Trophoblast cell (in vitro differentiated cells and primary cell): Measurements from ENCODE around the gene SLC16A12.

Source experiments
- DNase-seq, 2 donors: peaks; one replicate each; pipeline ENCODE4 v3.0.0-alpha.2; 2016
- H2AFZ ChIP-seq: 2 replicates; pipeline ENCODE4 v1.6.1; 2013; ENCODE audit warnings: low read length, moderate library complexity, mild to moderate bottlenecking; ENCODE audit not compliant: insufficient read depth, poor library complexity
- H2AK5ac ChIP-seq: 2 replicates; pipeline ENCODE4 v1.6.1; 2013; ENCODE audit warnings: mild to moderate bottlenecking, low read length
- H2BK120ac ChIP-seq: 2 replicates; pipeline ENCODE4 v1.6.1; 2013; ENCODE audit warnings: low read length, mild to moderate bottlenecking, moderate library complexity; ENCODE audit not compliant: insufficient read depth, poor library complexity
- H2BK12ac ChIP-seq: 2 replicates; pipeline ENCODE4 v1.6.1; 2013; ENCODE audit warnings: mild to moderate bottlenecking, low read length, moderate library complexity
- H2BK5ac ChIP-seq: 2 replicates; pipeline ENCODE4 v1.6.1; 2013; ENCODE audit warnings: low read length, low read depth, moderate library complexity, mild to moderate bottlenecking; ENCODE audit not compliant: poor library complexity
- H3K14ac ChIP-seq: 2 replicates; pipeline ENCODE4 v1.6.1; 2013; ENCODE audit warnings: mild to moderate bottlenecking, low read length
- H3K18ac ChIP-seq: 2 replicates; pipeline ENCODE4 v1.6.1; 2013; ENCODE audit warnings: mild to moderate bottlenecking, low read length
- H3K23ac ChIP-seq: 2 replicates; pipeline ENCODE4 v1.6.1; 2013; ENCODE audit warnings: low read length
- H3K27ac ChIP-seq: 2 replicates; pipeline ENCODE4 v1.5.1; 2013; ENCODE audit warnings: low read depth, mild to moderate bottlenecking, inconsistent platforms, low read length, moderate library complexity
- H3K27me3 ChIP-seq: 2 replicates; pipeline ENCODE4 v1.6.1; 2013; ENCODE audit warnings: inconsistent platforms, mild to moderate bottlenecking, low read length, moderate library complexity; ENCODE audit not compliant: insufficient read depth
- H3K36me3 ChIP-seq, 2 experiments: 1 replicate in 1 of 2; 2 replicates in 1 of 2; pipeline ENCODE4 v1.6.1; 2013; ENCODE audit warnings: low read length in 2 of 2, mild to moderate bottlenecking in 2 of 2, moderate library complexity in 1 of 2; ENCODE audit not compliant: insufficient read depth in 2 of 2, control insufficient read depth in 1 of 2
- H3K4ac ChIP-seq: 2 replicates; pipeline ENCODE4 v1.6.1; 2013; ENCODE audit warnings: low read depth, mild to moderate bottlenecking, low read length, moderate library complexity
- H3K4me1 ChIP-seq, 2 experiments: 1 replicate in 1 of 2; 2 replicates in 1 of 2; pipeline ENCODE4 v1.6.1; 2013; ENCODE audit warnings: low read length in 2 of 2, mild to moderate bottlenecking in 2 of 2, moderate library complexity in 1 of 2; ENCODE audit not compliant: insufficient read depth in 2 of 2, control insufficient read depth in 1 of 2
- H3K4me2 ChIP-seq: 2 replicates; pipeline ENCODE4 v1.6.1; 2013; ENCODE audit warnings: inconsistent platforms, mild to moderate bottlenecking, low read length, moderate library complexity
- H3K4me3 ChIP-seq: 2 replicates; pipeline ENCODE4 v1.5.1; 2013; ENCODE audit warnings: mild to moderate bottlenecking, low read depth, low read length, inconsistent platforms
- H3K79me1 ChIP-seq: one replicate; pipeline ENCODE4 v1.6.1; 2013; ENCODE audit warnings: low read length
- H3K79me2 ChIP-seq: 2 replicates; pipeline ENCODE4 v1.6.1; 2013; ENCODE audit warnings: low read length, mild to moderate bottlenecking; ENCODE audit not compliant: control insufficient read depth, insufficient read depth, poor library complexity
- H3K9ac ChIP-seq: 2 replicates; pipeline ENCODE4 v1.6.1; 2013; ENCODE audit warnings: mild to moderate bottlenecking, low read length
- H3K9me3 ChIP-seq: 2 replicates; pipeline ENCODE4 v1.6.1; 2013; ENCODE audit warnings: low read depth, mild to moderate bottlenecking, control low read depth, inconsistent platforms, low read length; ENCODE audit not compliant: insufficient read depth
- H4K12ac ChIP-seq: 2 replicates; pipeline ENCODE4 v1.6.1; 2013; ENCODE audit warnings: low read depth, mild to moderate bottlenecking, low read length, moderate library complexity
- H4K8ac ChIP-seq: 2 replicates; pipeline ENCODE4 v1.6.1; 2013; ENCODE audit warnings: low read depth, mild to moderate bottlenecking, low read length, moderate library complexity
- H4K91ac ChIP-seq: one replicate; pipeline ENCODE4 v1.6.1; 2013; ENCODE audit warnings: low read depth, mild to moderate bottlenecking, low read length, moderate library complexity
- WGBS: extraction: QIAGEN DNeasy Blood & Tissue Kit; methylation state at CpG from one replicate; pipeline ENCODE4 v1.1.7; 2013; ENCODE audit warnings: missing lambda C conversion rate; ENCODE audit not compliant: insufficient read length, insufficient coverage; ENCODE audit errors: extremely low coverage; 5-methylcytosine and 5-hydroxymethylcytosine counted together

SLC16A12 gene

GRCh38 chr10:89521368-89521767, 14.0 kb downstream of the SLC16A12 start:
- Histone ChIP-seq H3K79me1 (no peaks in the 10 kb centered on the region), H2AK5ac (no peak overlapping the region), H3K14ac (no peak overlapping the region), H3K4me1 (no peaks in the 10 kb centered on the region), H3K4me2 (no peak overlapping the region), H2AFZ (no peak overlapping the region), H3K23ac (no peak overlapping the region), H3K9me3 (no peaks in the 10 kb centered on the region), H3K18ac (no peak overlapping the region), H3K27me3 (no peaks in the 10 kb centered on the region), H3K4me3 (no peak overlapping the region), H3K9ac (no peak overlapping the region), H4K91ac (no peak overlapping the region), H3K36me3 (no peaks in the 10 kb centered on the region), H2BK120ac (no peak overlapping the region), H2BK5ac (no peak overlapping the region), H2BK12ac (no peak overlapping the region), H3K27ac (no peak overlapping the region), H3K4ac (no peak overlapping the region), H4K12ac (no peak overlapping the region), H4K8ac (no peak overlapping the region), H3K79me2 (no peaks in the 10 kb centered on the region)
- no CpG with 5 or more reads among the region's 2 CpGs for WGBS
- DNase-seq = no peak

DNA sequence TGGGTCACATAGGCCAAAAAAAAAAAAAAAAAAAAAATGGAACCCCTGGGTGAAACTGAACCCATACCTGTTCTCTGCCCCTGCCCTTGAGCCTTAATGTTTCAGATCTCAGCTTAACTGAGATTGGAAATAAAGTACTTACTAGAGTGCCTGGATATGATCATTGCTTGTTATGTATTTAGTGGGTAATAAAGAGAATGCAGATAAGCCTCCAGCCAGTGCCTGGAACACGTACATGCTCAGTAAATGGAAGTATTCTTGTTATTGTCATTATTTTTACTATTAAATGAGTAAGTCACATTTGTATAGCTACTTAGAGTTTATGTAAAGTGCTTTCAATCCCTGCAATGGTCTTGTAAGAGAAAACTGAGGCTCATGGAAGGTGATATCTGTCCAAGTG, 14.7 kb downstream of the SLC16A12 start:
- DNase-seq = no peak
- H2BK12ac ChIP-seq = no peak overlapping the region
- no peaks in the 10 kb centered on the region for H3K4me1 ChIP-seq
- no peak overlapping the region for H3K4me3 ChIP-seq
- H3K27ac ChIP-seq = no peak overlapping the region
- H4K12ac ChIP-seq = no peak overlapping the region
- no peak overlapping the region for H3K14ac ChIP-seq
- no peak overlapping the region for H3K23ac ChIP-seq
- no peak overlapping the region for H3K4ac ChIP-seq
- no peak overlapping the region for H3K9ac ChIP-seq
- H2AFZ ChIP-seq = no peak overlapping the region
- H3K79me1 ChIP-seq = no peaks in the 10 kb centered on the region
- H3K4me2 ChIP-seq = no peak overlapping the region
- no peak overlapping the region for H2BK5ac ChIP-seq
- no peak overlapping the region for H4K91ac ChIP-seq
- WGBS = no CpG with 5 or more reads among the region's 1 CpG
- no peak overlapping the region for H4K8ac ChIP-seq
- H3K79me2 ChIP-seq = no peaks in the 10 kb centered on the region
- no peak overlapping the region for H3K18ac ChIP-seq
- no peak overlapping the region for H2BK120ac ChIP-seq
- no peaks in the 10 kb centered on the region for H3K9me3 ChIP-seq
- no peaks in the 10 kb centered on the region for H3K27me3 ChIP-seq
- no peaks in the 10 kb centered on the region for H3K36me3 ChIP-seq
- no peak overlapping the region for H2AK5ac ChIP-seq

DNA sequence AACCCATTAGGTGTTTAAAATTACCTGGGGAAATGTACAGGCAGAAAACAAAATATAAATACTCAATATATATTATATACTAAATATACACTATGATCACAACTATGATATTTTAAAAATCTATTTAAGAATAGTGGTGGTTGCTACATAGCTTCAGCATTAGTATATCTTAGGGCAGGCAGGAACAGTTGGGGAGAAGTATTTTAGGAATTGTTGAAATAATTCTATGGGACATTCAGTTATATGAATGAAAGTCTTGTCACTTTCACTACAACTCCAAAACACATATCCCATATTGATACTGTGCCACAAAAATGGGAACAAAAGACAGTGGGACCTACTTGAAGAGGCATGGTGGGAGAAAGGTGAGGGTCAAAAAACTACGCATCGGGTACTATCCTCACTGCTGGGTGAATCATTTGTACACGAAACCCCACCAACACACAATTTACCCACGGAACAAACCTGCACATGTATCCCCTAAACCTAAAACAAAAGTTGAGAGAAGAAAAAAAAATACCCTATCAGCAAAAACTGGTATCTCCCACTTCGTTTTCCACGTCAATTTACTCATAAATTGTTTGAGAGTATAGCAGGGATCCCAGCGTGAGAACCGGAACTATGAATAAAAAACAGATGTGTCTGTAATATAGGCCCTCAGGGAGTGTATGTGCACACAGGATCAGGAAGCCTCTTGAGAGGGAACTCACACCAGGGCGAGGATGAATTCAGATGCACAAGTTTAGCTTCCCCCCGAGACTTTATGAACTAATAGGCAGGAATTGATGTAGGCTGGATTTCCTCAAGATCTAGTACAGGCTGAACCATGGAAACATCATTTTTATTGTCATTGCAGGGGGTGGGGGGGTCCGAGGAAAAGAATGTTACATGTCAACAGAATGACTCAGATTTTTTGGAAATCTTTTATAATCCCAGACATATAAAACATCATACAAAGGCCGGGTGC, 16.2 kb downstream of the SLC16A12 start:
- no peak overlapping the region for H2BK12ac ChIP-seq
- H3K4me1 ChIP-seq = no peaks in the 10 kb centered on the region
- H3K4me2 ChIP-seq = no peak overlapping the region
- H4K12ac ChIP-seq = no peak overlapping the region
- DNase-seq = no peak
- no peak overlapping the region for H3K4me3 ChIP-seq
- H3K79me2 ChIP-seq = no peaks in the 10 kb centered on the region
- H3K9ac ChIP-seq = no peak overlapping the region
- H3K14ac ChIP-seq = no peak overlapping the region
- WGBS = no CpG with 5 or more reads among the region's 12 CpGs
- H2BK120ac ChIP-seq = no peak overlapping the region
- H3K27me3 ChIP-seq = no peaks in the 10 kb centered on the region
- H3K23ac ChIP-seq = no peak overlapping the region
- H3K4ac ChIP-seq = no peak overlapping the region
- no peak overlapping the region for H3K18ac ChIP-seq
- H2AK5ac ChIP-seq = no peak overlapping the region
- H3K9me3 ChIP-seq = no peaks in the 10 kb centered on the region
- H2AFZ ChIP-seq = no peak overlapping the region
- H2BK5ac ChIP-seq = no peak overlapping the region
- H3K36me3 ChIP-seq = no peaks in the 10 kb centered on the region
- H4K8ac ChIP-seq = no peak overlapping the region
- no peak overlapping the region for H4K91ac ChIP-seq
- no peaks in the 10 kb centered on the region for H3K79me1 ChIP-seq
- no peak overlapping the region for H3K27ac ChIP-seq

GRCh38 chr10:89518108-89518507, 17.3 kb downstream of the SLC16A12 start:
- Histone ChIP-seq H3K79me2 (no peaks in the 10 kb centered on the region), H2AFZ (no peak overlapping the region), H4K91ac (no peak overlapping the region), H3K9ac (no peak overlapping the region), H3K36me3 (no peaks in the 10 kb centered on the region), H3K79me1 (no peaks in the 10 kb centered on the region), H3K4me1 (no peaks in the 10 kb centered on the region), H3K9me3 (no peaks in the 10 kb centered on the region), H3K18ac (no peak overlapping the region), H4K8ac (no peak overlapping the region), H3K23ac (no peak overlapping the region), H4K12ac (no peak overlapping the region), H2BK5ac (no peak overlapping the region), H3K4me2 (no peak overlapping the region), H2BK12ac (no peak overlapping the region), H2AK5ac (no peak overlapping the region), H2BK120ac (no peak overlapping the region), H3K4me3 (no peak overlapping the region), H3K14ac (no peak overlapping the region), H3K4ac (no peak overlapping the region), H3K27ac (no peak overlapping the region), H3K27me3 (no peaks in the 10 kb centered on the region)
- DNase-seq = no peak
- WGBS = no CpG with 5 or more reads among the region's 3 CpGs
